NCI-H1694 treated with DMSO at 0.1 percent for 48 hours (cell line): ENCODE data around the gene SCTR.

Experiments
- DNase-seq: peaks from one replicate; lab custom pipeline; 2025; lab: John Stamatoyannopoulos, UW

The SCTR gene

DNA sequence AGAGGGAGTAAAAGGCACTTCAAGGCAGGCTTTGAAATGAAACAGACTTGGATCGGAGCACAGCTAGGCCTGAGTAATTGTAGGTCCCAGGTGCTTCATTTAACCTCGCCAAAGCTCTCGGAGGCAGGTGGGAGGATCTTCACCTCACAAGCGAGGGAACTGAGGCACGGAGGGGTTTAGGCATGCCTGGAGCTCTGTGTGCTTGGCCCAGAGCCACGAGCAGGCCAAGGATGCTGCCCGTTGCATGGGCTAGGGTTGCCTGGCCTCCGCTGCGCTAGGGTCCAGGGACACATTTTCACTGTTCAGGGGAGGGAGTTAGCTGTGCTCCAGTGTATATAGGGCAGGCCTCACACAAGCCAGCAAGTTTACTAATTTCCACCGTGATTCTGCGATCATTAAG, 81.4 kb downstream of the SCTR start:
- DNase-seq: no peak

- DNase-seq: no peak
Observed at GRCh38 chr2:119442226-119442619, 82.1 kb downstream of the SCTR start.

DNA sequence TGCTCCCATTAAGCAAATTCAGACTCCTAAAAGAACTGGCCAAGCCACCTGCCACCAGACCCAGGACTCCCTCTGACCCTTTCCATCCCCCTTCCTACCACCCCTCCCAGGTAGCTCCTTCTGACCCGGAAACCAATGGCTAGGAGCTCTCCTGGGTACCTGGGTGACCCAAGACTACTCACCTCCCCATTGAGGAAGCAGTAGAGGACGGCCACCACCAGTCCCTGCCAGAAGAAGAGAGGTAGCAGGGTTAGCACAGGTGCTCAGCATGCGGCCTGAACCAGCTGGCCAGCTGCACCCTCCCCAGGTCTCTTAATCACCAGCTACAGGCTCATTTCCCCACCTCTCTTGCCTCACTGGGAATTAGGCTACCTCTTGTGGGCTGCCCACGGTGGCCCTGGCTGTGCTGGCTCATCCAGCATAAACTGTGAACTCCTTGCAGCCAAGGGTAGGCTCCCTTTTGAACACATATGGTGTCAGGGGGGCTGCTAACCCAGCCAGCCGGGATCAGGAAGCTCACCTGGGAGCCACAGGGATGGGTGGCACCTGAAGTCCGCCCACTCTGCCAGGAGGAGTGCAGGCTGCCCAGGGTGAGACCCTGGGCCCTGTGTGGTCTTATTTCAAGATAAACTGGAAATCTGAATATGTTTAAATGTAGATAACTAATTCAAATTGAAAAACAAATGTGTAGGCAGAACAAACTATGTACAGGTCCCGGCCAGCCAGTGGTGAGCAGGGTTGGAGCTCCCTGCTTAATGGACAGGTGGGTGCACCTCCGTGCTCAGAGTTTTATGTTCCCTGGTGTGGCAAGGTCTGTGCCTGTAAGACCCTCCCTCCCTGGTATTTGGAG, 82.7 kb downstream of the SCTR start:
- DNase-seq: no peak

DNA sequence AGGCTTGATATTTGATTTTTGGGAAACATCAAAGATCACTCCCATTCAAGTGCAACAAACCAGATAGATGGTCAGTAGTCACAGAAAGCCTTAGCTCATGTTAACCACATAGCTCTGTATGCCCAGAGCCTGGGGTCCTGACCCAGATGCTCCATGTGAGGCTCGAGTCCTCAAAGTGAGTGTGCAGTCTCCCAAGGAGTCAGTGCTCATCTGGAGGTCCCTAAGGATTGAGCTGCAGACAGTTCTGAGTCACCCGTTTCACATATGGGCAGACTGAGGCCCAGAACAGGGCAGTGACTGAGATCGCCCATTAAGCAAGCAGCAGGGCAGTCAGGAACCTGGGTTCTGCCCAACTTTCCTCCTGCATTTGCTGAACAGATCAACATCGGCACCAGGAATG, 83.4 kb downstream of the SCTR start:
- DNase-seq: no peak

- DNase-seq: no peak
Observed at GRCh38 chr2:119440501-119440870, 83.8 kb downstream of the SCTR start.

GRCh38 chr2:119439574-119440500, 84.4 kb downstream of the SCTR start:
- no peak for DNase-seq

GRCh38 chr2:119438726-119439284, 85.5 kb downstream of the SCTR start:
- DNase-seq: no peak

DNA sequence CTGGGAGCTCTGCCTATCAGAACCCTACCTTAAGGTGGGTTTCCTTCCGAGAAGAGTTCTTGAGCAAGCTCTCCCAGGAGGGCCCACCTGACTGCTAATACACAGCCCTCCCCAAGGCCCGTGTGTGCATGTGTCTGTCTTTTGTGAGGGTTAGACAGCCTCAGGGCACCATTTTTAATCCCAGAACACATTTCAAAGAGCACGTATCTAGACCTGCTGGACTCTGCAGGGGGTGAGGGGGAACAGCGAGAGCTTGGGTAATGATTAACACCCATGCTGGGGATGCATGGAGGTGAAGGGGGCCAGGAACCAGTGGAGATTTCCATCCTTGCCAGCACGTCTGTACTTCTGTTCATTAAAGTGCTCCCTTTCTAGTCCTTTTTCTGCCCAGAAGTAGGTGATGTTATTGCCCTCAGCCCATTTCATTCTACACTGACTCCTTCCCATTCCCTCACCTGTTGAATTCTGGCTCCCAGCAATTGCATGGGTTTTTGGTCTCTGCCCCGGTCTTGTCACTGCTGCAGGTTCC, 86.1 kb downstream of the SCTR start:
- DNase-seq: no peak

DNA sequence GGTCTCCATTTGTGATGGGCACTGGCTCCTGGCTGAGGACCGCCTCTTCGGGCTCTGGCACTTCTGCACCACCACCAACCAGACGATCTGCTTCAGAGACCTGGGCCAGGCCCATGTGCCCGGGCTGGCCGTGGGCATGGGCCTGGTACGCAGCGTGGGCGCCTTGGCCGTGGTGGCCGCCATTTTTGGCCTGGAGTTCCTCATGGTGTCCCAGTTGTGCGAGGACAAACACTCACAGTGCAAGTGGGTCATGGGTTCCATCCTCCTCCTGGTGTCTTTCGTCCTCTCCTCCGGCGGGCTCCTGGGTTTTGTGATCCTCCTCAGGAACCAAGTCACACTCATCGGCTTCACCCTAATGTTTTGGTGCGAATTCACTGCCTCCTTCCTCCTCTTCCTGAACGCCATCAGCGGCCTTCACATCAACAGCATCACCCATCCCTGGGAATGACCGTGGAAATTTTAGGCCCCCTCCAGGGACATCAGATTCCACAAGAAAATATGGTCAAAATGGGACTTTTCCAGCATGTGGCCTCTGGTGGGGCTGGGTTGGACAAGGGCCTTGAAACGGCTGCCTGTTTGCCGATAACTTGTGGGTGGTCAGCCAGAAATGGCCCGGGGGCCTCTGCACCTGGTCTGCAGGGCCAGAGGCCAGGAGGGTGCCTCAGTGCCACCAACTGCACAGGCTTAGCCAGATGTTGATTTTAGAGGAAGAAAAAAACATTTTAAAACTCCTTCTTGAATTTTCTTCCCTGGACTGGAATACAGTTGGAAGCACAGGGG, 87.1 kb downstream of the SCTR start:
- no peak for DNase-seq

DNA sequence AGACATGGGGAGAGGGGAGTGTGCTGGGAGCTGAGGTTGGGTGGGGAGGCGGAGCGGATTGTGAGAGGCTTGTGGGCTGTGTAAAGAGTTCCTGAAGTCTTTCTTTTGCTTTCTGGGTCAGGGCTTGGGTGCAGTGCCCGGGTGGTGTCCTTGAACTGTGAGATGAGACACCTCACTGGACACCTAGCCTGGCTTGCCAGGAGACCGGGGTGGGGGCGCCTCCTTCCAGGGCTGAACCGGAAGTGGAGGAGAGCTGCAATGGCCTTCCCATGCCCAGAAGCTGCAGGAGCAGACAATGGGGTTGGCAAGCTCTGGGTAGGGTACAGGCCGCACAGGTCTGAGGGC, 88.4 kb downstream of the SCTR start:
- no peak for DNase-seq

- DNase-seq: no peak
Observed at GRCh38 chr2:119435081-119435952, 89.0 kb downstream of the SCTR start.

- DNase-seq: no peak
Observed at GRCh38 chr2:119434664-119435063, 89.6 kb downstream of the SCTR start.

DNA sequence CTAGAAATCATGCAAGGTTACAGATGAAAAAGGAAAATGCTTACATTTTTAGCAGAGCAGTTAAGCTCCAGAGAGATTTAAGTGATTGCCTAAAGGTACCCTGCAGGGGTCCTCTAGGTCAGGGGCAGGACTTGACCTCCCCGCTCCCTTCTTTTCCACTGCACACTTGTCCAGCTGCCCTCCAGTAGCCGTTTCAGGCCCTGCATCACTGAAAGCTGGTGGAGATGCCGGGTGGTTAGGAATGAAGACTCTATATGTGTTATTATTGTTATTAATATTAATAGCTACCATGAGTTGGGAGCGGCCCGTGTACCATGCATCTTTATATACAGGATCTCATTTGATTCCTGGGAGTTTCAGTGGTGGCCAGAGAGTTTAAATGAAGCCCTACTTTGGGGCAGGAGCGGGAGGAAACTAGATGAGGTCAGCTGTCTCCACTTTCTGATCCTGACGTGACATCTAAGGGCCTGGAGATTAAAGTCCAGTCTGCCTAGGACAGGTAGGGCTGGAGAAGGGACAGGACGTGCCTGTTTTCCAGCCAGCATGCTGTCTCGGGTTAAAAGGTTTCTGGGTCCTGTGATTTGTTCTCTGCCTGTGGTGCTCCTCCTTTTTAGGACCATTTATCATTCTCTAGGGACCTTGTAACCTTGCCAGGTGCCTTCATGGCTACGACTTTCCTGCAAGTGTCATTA, 90.5 kb downstream of the SCTR start:
- no peak for DNase-seq

GRCh38 chr2:119432851-119433522, 91.3 kb downstream of the SCTR start:
- no peak for DNase-seq

- DNase-seq: no peak
Observed at GRCh38 chr2:119431976-119432850, 92.1 kb downstream of the SCTR start.

- DNase-seq: peak; percentile 20
Observed at GRCh38 chr2:119431155-119431975, 92.9 kb downstream of the SCTR start, which contains the start of gene TMEM37. TMEM37 (plus strand) TSS chr2:119431854; CDS start chr2:119431904, 50 bp downstream.

DNA sequence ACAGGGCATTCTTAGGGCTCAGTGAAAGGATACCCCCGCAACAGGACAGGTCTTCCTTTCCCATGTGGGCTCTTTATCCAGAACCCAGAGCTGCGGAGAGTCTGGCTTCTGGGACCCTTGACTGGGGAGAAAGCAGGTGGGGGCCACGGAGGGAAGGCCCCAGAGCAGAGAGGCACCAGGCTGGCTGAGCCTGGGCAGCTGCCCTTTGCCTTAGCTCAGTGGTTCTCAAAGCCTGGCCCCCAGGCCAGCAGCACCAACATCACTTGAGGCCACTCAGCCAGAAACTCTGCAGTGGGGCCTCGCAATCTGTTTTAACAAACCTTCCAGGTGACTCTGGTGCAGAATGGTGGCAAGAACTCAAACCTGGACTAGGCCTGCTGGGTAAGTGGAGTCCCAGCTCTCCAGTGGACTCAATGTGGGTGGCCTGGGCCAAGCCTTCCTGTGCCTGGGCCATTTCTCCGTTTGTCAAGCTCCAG, 94.2 kb downstream of the SCTR start:
- no peak for DNase-seq
